ENCODE data around the gene ALAS1. TPM values are rescaled to one million over a fixed set of nuclear protein-coding genes. Genes with fewer than 3 reads are reported as not detected.

Gene ALAS1
- total and polyA plus RNA-seq, 2 of the 13 experiments (the other 11 are each of a cell fraction or from before 2014, with no cell fraction given): 36.0 to 43.2 TPM

GRCh38 chr3:52253314-52254304 lies 55.6 kb downstream of the ALAS1 start:
- ATAC-seq (peak; percentile 22), DNase-seq (ENCODE audit: low spot score) (no peak), FAIRE-seq (no peak)
- no TSS peak for BruUV-seq (replicated peaks)
- H3K79me2 ChIP-seq (ENCODE audit: insufficient read depth, low read length): no peaks in the 10 kb centered on the region
- intact Hi-C loops (cut with micrococcal nuclease; ENCODE audit: unreplicated experiment): no loop called here
- CTCF ChIA-PET (ENCODE audit: low intra/inter-chr PET ratio, low total read pairs): no interaction called here
- no peak overlapping the region for H2AFZ ChIP-seq (ENCODE audit: low read length)
- H3K9ac ChIP-seq (ENCODE audit: insufficient read depth, low read depth, low read length): no peak overlapping the region
- no peak overlapping the region for H3K27ac ChIP-seq (ENCODE audit: extremely low read length, insufficient read depth, low read length)
- H3K4me3 ChIP-seq (replicated peaks in 1 of 3; ENCODE audit: insufficient read depth in 1 of 3, low read depth in 2 of 3, low read length in 3 of 3): no peak overlapping the region
- H3K36me3 ChIP-seq (replicated peaks in 1 of 2; ENCODE audit: control insufficient read depth in 1 of 2, insufficient read depth in 2 of 2, low read length in 2 of 2): peaks cover 29 to 52% of the 10 kb centered on the region in 2 experiments
- 95% methylated on average over 8 of the region's 12 CpGs for WGBS (ENCODE audit: low lambda C conversion rate)
- H3K9me3 ChIP-seq (ENCODE audit: low read length): no peaks in the 10 kb centered on the region
- H3K4me1 ChIP-seq (ENCODE audit: insufficient read depth, low read length): no peaks in the 10 kb centered on the region
- no peak overlapping the region for H3K4me2 ChIP-seq (ENCODE audit: low read depth, low read length)
- POLR2A ChIA-PET: interaction anchor here (1.0 to 2.1 kb wide), 7 partner anchors 13 to 36 kb away, joined by 3 to 9 read pairs (median 4); partner anchors contain the start of genes GLYCTK, TWF2 and WDR82
- H4K20me1 ChIP-seq (ENCODE audit: insufficient read depth, low read length): no peaks in the 10 kb centered on the region
- H3K27me3 ChIP-seq (ENCODE audit: control insufficient read depth in 1 of 2, insufficient read depth in 2 of 2, low read length in 2 of 2): no peaks in the 10 kb centered on the region
- TF ChIP-seq POLR2AphosphoS2 (IDR thresholded peaks at IDR 0.05; ENCODE audit: low read depth, low read length): 0 out of 2 replicates have a peak, but pooled peaks have one; percentile 13
- peak; percentile 31; the same call in 1 of the 2 replicates for TF ChIP-seq POLR2G (IDR thresholded peaks at IDR 0.05; ENCODE audit: low read depth, low read length)
- no peak for TF ChIP-seq ISL2 (CRISPR knock-in tag; IDR thresholded peaks at IDR 0.05)
- peak; percentile 79 for TF ChIP-seq RBM22 (optimal IDR thresholded peaks at IDR 0.05; ENCODE audit: low read length)
- in situ Hi-C loops (cut with HindIII; ENCODE audit: extremely low pct_ligation_motif_present, low pct_unique_long_range_greater_than_20kb): no loop called here

GRCh38 chr3:52254608-52255007 lies 56.6 kb downstream of the ALAS1 start:
- ChIA-PET CTCF (ENCODE audit: low intra/inter-chr PET ratio, low total read pairs) (no interaction called here), POLR2A (interaction anchor here (1.1 to 1.9 kb wide), 4 partner anchors 25 to 35 kb away, joined by 3 to 6 read pairs (median 4); partner anchors contain the start of genes GLYCTK and WDR82)
- FAIRE-seq (no peak), ATAC-seq (no peak), DNase-seq (ENCODE audit: low spot score) (no peak)
- Histone ChIP-seq H4K20me1 (ENCODE audit: insufficient read depth, low read length) (no peaks in the 10 kb centered on the region), H2AFZ (ENCODE audit: low read length) (no peak overlapping the region), H3K4me1 (ENCODE audit: insufficient read depth, low read length) (no peaks in the 10 kb centered on the region), H3K9me3 (ENCODE audit: low read length) (no peaks in the 10 kb centered on the region), H3K79me2 (ENCODE audit: insufficient read depth, low read length) (no peaks in the 10 kb centered on the region), H3K4me3 (replicated peaks in 1 of 3; ENCODE audit: insufficient read depth in 1 of 3, low read depth in 2 of 3, low read length in 3 of 3) (no peak overlapping the region), H3K36me3 (replicated peaks in 1 of 2; ENCODE audit: control insufficient read depth in 1 of 2, insufficient read depth in 2 of 2, low read length in 2 of 2) (peaks cover 33 to 62% of the 10 kb centered on the region in 2 experiments), H3K27me3 (ENCODE audit: control insufficient read depth in 1 of 2, insufficient read depth in 2 of 2, low read length in 2 of 2) (no peaks in the 10 kb centered on the region), H3K4me2 (ENCODE audit: low read depth, low read length) (no peak overlapping the region), H3K27ac (ENCODE audit: extremely low read length, insufficient read depth, low read length) (no peak overlapping the region), H3K9ac (ENCODE audit: insufficient read depth, low read depth, low read length) (no peak overlapping the region)
- 92% methylated on average over 9 of the region's 9 CpGs for WGBS (ENCODE audit: low lambda C conversion rate)
- intact Hi-C loops (cut with micrococcal nuclease; ENCODE audit: unreplicated experiment): no loop called here
- no TSS peak for BruUV-seq (replicated peaks)
- no peak for TF ChIP-seq FIP1L1 (IDR thresholded peaks at IDR 0.05; ENCODE audit: borderline replicate concordance, insufficient read depth, low read depth, low read length)
- no peak for TF ChIP-seq DNMT3B (CRISPR knock-in tag; conservative IDR thresholded peaks at IDR 0.05)
- no peak for TF ChIP-seq ZNF557 (CRISPR knock-in tag; IDR thresholded peaks at IDR 0.05)
- TF ChIP-seq TCF12 (IDR thresholded peaks at IDR 0.05): no peak
- no peak for TF ChIP-seq TCF12 (CRISPR knock-in tag; IDR thresholded peaks at IDR 0.05)
- TF ChIP-seq SNAI1 (CRISPR knock-in tag; IDR thresholded peaks at IDR 0.05; ENCODE audit: borderline replicate concordance): no peak
- TF ChIP-seq MAFG (CRISPR knock-in tag; IDR thresholded peaks at IDR 0.05): no peak
- in situ Hi-C loops (cut with HindIII; ENCODE audit: extremely low pct_ligation_motif_present, low pct_unique_long_range_greater_than_20kb): no loop called here

Measured in HepG2 (cell line).